Left ventricle myocardium inferior (tissue), 1 donor: ENCODE results near the gene SAMD10. TPM values are rescaled to one million over a fixed set of nuclear protein-coding genes. Genes with fewer than 3 reads are reported as not detected.

ENCODE experiments used
- DNase-seq: peaks from one replicate; pipeline ENCODE4 v3.0.0-alpha.2; 2020
- H3K27ac ChIP-seq: fragments of 200-600 bp; replicated peaks from 2 replicates; pipeline ENCODE4 v1.8.0; 2021
- H3K27me3 ChIP-seq: fragments of 200-600 bp; 2 replicates; pipeline ENCODE4 v1.8.0; 2021; ENCODE audit warnings: low read depth
- H3K36me3 ChIP-seq: fragments of 200-600 bp; 2 replicates; pipeline ENCODE4 v1.8.0; 2021
- H3K4me1 ChIP-seq: fragments of 200-600 bp; 2 replicates; pipeline ENCODE4 v1.8.0; 2021
- H3K4me3 ChIP-seq: fragments of 200-600 bp; 2 replicates; pipeline ENCODE4 v1.8.0; 2021; ENCODE audit warnings: mild to moderate bottlenecking, moderate library complexity
- H3K9me3 ChIP-seq: fragments of 200-600 bp; replicated peaks from 2 replicates; pipeline ENCODE4 v1.8.0; 2021
- intact Hi-C: fragments of 100-400 bp; cut with micrococcal nuclease; formaldehyde crosslinking; loops from one replicate; pipeline ENCODE4 v1.11.0; 2022
- total RNA-seq: library from RNA; stranded (reverse); fragmentation: NEBNext Ultra II Directional; extraction: Animal tissue kit (Norgen Biotek cat#: 25700); gene quantifications from one replicate; pipeline ENCODE4 v1.2.1, GENCODE V29; 2021
- TF ChIP-seq, protein P1 (sequence below): fragments of 200-600 bp; IDR thresholded peaks from 2 replicates; pipeline ENCODE4 v1.8.0; 2021; ENCODE audit warnings: antibody characterized with exemption, mild to moderate bottlenecking, borderline replicate concordance
- donor health status: DM: no; HTN: yes; CAD: no; lungs with severe emphysema.

SAMD10 gene
- total RNA-seq, 1 donor from 2014 or later, result 5.6 TPM

DNA sequence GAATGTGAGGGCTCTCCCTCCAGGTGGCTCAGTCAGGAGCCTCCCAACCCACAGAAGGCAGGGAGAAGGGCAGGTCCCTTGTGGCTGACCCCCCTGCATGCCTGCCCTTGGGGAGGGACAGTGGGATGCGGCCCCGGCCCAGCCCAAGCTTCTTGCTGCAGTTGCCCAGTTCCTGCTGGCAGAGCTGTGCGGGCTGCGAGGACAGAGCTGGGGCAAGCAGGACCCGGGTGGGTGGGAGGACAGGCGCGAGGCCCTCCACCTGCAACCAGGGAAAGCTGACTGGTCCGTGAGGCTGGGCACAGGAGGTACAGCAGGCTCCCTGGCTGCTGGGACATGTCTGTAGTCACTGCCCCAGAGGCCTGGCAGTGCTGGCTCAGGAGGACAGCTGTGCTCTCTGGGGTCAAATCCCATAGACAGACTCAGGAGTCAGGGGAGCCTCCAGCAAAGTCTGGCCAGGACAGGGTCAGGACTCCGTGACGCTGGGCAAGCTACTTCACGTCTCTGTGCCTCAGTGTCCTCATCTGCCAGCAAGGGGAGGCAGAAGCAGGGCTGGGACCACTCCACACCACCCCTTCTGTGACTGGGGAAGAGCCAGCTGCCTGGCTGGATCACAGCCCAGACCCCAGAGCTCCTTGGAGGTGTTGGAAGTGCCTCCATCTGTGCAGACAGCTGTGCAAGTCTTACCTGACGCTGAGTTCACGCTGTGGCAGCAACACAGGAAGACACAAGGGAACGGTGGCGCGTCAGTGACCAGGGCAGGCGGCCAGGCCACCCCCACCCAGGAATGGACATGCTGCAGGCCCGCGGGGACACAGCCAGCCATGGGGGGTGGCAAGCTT lies 36.3 kb downstream of the SAMD10 start:
- Histone ChIP-seq H3K27ac (peak overlapping the region; percentile 84), H3K9me3 (no peaks in the 10 kb centered on the region), H3K27me3 (no peaks in the 10 kb centered on the region), H3K4me1 (peaks cover 61% of the 10 kb centered on the region), H3K36me3 (peaks cover 72% of the 10 kb centered on the region), H3K4me3 (no peak overlapping the region)
- TF ChIP-seq, protein P1, sequence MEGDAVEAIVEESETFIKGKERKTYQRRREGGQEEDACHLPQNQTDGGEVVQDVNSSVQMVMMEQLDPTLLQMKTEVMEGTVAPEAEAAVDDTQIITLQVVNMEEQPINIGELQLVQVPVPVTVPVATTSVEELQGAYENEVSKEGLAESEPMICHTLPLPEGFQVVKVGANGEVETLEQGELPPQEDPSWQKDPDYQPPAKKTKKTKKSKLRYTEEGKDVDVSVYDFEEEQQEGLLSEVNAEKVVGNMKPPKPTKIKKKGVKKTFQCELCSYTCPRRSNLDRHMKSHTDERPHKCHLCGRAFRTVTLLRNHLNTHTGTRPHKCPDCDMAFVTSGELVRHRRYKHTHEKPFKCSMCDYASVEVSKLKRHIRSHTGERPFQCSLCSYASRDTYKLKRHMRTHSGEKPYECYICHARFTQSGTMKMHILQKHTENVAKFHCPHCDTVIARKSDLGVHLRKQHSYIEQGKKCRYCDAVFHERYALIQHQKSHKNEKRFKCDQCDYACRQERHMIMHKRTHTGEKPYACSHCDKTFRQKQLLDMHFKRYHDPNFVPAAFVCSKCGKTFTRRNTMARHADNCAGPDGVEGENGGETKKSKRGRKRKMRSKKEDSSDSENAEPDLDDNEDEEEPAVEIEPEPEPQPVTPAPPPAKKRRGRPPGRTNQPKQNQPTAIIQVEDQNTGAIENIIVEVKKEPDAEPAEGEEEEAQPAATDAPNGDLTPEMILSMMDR, result no peak
- no peak for DNase-seq
- intact Hi-C loops, result no loop called here

DNA sequence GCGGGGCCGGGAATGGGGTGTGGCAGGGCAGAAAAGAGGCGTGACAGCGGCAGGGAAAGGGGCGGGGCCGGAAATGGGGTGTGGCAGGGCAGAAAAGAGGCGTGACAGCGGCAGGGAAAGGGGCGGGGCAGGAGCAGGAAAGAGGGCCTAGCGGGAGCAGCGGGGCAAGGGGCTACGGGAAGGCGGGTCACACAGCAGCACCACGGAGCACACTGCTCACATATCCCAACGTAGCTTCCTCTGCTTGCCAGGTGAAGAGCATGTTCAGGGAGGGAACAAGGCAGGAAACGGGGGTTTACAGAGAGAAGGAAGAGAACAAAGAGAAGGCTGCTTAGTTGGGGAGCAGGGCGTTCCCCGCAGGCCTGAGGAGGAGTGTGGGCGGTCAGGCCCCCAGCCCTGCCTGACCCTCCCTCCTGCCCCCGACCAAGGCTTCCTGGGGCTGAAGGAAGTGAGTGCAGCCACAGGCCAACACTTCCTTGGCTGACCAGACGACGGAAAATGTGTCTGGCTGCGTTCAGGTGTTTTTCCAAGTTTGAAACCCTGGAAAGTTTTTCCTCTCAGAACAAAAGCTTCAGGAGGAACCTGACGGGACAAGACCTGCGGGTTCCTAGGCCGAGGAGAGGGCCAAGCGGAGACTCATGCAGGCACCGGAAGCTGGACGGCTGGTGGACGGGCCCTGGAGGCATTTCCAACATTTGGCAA lies 37.0 kb downstream of the SAMD10 start:
- DNase-seq, result peak; percentile 43
- intact Hi-C loops, result no loop called here
- Histone ChIP-seq H3K4me3 (no peak overlapping the region), H3K27ac (peak overlapping the region; percentile 84), H3K36me3 (peaks cover 80% of the 10 kb centered on the region), H3K27me3 (no peaks in the 10 kb centered on the region), H3K4me1 (peaks cover 53% of the 10 kb centered on the region), H3K9me3 (no peaks in the 10 kb centered on the region)
- TF ChIP-seq, protein P1, result no peak

DNA sequence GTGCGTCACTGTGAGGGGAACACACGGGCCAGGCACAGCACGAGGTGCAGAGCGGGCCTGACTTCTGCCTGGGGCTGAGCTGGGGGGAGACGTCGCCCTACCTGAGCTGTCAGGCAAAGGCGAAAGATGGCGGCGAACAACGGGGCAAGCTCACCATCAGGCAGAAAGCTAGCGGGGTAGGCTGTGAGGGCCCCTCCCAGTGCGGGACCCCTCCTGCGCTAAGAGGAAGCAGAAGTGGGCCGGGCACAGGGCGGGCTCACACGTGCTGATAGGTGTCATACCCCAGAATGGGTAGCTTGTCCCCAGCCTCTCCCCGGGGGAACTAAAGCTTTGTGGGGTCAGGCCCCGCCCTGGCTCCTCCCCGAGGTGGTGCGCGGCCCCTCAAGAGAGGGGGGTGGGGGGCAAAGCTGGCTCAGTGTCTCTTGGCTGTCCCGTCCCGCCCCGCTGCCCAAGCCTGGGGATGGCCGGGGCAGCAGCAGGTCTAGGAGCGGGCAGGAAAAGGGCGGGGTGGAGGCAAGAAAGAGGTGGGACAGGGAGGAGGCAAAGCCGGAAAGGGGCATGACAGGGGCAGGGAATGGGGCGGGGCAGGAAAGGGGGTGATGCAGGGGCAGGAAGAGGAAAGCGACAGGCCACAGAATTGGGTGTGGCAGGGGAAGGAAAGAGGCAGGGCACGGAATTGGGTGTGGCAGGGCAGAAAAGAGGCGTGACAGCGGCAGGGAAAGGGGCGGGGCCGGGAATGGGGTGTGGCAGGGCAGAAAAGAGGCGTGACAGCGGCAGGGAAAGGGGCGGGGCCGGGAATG lies 38.0 kb downstream of the SAMD10 start:
- no peaks in the 10 kb centered on the region for H3K9me3 ChIP-seq
- H3K4me1 ChIP-seq, result peaks cover 44% of the 10 kb centered on the region
- peaks cover 81% of the 10 kb centered on the region for H3K36me3 ChIP-seq
- intact Hi-C loops, result no loop called here
- peak; percentile 61 for DNase-seq
- no peak overlapping the region for H3K4me3 ChIP-seq
- TF ChIP-seq, protein P1, result no peak
- no peaks in the 10 kb centered on the region for H3K27me3 ChIP-seq
- peak overlapping the region; percentile 79 for H3K27ac ChIP-seq

DNA sequence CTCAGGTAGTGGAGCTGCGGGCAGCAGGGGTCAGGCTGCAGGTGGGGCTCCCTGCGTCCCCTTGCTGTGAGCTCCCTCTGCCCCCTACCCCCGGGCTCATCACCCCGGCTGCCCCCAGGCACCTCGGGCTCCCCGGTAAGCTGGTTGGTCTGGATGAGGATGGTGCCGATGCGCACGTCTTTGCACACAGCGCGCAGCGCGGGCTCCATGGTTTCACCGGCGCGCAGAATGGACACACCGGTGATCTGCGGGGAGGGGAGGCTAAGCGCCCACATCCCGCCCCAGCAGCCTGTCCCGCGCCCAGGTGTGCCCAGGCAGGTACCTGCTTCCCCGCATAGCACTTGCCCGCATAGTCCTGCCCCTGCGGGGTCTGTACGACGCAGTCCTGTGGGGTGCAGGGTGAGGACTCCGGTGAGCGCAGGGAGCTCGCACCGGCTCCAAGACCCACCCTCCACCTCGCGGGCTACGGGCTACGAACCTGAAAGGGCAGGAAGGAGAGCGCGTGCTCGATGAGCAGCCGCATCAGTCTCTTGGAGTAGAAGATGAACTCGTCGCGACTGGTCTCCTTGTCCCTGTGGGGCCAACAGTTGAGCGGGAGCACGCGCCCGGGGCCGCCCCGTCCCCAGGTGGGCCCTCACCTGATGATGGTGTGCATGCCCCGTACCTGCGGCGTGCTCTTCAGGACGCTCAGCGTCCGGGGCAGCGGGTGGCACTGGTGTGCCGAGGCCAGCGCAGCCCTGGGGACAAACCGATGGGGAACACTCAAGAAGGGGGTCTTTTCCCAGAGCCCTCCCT lies 38.8 kb downstream of the SAMD10 start:
- Histone ChIP-seq H3K4me1 (peaks cover 35% of the 10 kb centered on the region), H3K4me3 (no peak overlapping the region), H3K36me3 (peaks cover 77% of the 10 kb centered on the region), H3K27ac (peak overlapping the region; percentile 79), H3K9me3 (no peaks in the 10 kb centered on the region), H3K27me3 (no peaks in the 10 kb centered on the region)
- TF ChIP-seq, protein P1, result no peak
- DNase-seq, result peak; percentile 15
- intact Hi-C loops, result no loop called here
